Body of pancreas (tissue), 4 donors: ENCODE measurements around the gene CLEC2A.

Experiments used
- POLR2A ChIP-seq, 3 donors: fragments of 450-650 bp; IDR thresholded peaks; one replicate each; pipeline ENCODE4 v1.6.1; 2016; ENCODE audit warnings: antibody characterized with exemption in 3 of 3, mild to moderate bottlenecking in 2 of 3
- TF ChIP-seq, protein P1 (sequence below), 7 experiments: fragments of 450-650 bp in 4 of 7; fragments of 200-600 bp in 3 of 7; sonication (generic) in 3 of 7; IDR thresholded peaks; one replicate each; pipeline ENCODE4 v1.5.1; 2016 to 2019; ENCODE audit warnings: antibody characterized with exemption in 7 of 7

DNA sequence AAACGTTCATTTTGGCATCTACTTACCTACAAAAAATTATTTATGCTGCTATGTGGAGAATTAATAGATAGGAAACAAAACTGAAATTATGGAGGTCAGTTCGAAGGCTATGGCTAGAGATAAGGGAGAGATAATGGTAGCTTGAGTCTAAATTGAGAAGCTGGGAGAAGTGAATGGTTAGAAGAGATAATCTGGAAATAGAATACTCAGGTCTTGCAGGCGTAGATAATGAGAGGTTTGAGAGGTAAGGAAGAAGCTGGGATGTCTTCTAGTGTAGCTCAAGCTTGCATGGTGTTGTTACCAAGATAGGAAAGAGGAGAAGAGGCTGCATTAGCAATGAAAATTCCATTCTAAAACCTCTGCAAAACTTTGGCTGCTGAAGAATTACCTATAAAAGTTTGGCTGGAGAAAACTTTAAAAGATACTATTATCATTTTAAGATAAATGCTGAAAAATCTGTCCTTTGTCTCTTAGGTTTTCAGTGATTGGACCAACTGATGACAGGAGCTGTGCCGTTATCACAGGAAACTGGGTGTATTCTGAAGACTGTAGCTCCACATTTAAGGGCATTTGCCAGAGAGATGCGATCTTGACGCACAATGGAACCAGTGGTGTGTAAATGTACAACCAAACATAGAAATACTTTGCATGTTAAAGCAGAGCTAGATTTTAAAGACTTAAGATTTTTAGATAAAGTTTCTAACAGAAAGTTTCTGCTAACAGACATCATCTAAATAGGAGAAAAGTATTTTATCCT, 36.8 kb downstream of the CLEC2A start:
- TF ChIP-seq, protein P1, sequence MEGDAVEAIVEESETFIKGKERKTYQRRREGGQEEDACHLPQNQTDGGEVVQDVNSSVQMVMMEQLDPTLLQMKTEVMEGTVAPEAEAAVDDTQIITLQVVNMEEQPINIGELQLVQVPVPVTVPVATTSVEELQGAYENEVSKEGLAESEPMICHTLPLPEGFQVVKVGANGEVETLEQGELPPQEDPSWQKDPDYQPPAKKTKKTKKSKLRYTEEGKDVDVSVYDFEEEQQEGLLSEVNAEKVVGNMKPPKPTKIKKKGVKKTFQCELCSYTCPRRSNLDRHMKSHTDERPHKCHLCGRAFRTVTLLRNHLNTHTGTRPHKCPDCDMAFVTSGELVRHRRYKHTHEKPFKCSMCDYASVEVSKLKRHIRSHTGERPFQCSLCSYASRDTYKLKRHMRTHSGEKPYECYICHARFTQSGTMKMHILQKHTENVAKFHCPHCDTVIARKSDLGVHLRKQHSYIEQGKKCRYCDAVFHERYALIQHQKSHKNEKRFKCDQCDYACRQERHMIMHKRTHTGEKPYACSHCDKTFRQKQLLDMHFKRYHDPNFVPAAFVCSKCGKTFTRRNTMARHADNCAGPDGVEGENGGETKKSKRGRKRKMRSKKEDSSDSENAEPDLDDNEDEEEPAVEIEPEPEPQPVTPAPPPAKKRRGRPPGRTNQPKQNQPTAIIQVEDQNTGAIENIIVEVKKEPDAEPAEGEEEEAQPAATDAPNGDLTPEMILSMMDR (IDR thresholded peaks at IDR 0.05): no peak
- no peak for TF ChIP-seq POLR2A (IDR thresholded peaks at IDR 0.05)
